Stimulated activated CD8-positive, alpha-beta memory T cell treated with anti-CD3 and anti-CD28 coated beads, Interleukin-7, amount 100 ng/mL, for 24 hours (primary cell): Measurements from ENCODE around the gene CCDC136.

ENCODE experiments used
- DNase-seq: peaks from one replicate; pipeline ENCODE4 v3.0.0-alpha.2; 2020; ENCODE audit warnings: low read depth

Gene CCDC136

DNA sequence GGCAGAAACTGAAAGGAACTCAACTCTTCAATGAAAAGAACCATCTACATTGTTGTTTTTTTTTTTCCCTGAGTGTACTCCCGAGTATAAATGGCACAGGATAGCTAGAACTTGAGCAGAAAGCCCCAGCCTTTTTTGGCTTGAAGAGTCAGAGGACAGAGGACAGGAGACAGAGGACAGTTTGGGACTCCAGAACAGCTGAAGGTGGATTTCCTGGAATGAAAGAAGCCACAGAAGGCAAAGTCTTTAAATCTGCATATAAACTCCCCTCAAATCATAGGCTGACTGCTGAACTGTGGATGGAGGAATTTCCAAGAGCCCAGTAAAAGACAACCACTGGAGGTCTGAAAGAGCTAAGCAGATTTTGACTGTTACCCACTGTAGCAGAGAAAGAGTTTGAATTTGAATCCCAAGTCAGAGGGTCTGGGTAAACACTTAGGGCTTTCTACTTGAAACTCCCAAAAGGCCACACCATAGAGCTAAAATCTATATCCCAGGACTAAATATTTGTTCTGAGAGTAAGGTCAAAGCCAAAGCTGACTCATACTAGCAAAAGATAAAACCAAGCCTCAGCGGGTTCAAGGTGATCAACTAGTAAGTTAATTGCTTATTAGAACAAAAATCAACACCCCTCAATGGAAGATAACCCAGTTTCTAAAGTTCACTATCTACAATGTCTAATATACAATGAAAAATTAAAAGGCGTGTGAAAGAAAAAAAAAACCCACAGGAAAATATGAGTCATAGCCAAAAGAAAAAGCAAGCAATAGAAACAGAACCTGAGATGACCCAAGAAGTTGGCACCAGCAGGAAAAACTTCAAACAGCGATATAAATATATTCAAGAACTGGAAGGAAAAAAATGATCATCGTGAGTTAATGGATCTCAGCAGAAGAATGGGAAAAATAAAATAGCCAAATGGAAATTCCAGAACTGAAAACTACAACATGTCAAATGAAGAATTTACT lies 14.3 kb upstream of the CCDC136 start:
- no peak for DNase-seq

GRCh38 chr7:128778946-128779345 lies 12.8 kb upstream of the CCDC136 start:
- no peak for DNase-seq

GRCh38 chr7:128781126-128781525 lies 10.6 kb upstream of the CCDC136 start:
- no peak for DNase-seq

DNA sequence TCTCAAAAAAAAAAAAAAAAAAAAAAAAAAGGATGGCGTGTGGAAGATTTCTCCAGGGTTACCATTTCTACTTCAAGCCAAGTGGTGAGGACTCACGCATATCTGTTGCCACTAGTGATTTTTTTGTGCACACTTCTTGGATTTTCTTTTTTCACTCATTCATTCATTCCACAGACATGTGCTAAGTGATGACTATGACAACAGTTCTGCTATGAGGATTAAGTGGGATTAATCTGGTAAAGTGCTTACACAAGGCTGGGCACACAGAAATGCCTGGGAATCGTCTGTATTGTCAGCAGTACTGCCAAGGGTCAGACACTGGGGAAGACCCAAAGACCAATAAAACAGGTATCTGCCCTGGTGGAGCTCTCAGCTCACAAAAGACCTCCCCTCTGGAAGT lies 9.9 kb upstream of the CCDC136 start:
- no peak for DNase-seq

DNA sequence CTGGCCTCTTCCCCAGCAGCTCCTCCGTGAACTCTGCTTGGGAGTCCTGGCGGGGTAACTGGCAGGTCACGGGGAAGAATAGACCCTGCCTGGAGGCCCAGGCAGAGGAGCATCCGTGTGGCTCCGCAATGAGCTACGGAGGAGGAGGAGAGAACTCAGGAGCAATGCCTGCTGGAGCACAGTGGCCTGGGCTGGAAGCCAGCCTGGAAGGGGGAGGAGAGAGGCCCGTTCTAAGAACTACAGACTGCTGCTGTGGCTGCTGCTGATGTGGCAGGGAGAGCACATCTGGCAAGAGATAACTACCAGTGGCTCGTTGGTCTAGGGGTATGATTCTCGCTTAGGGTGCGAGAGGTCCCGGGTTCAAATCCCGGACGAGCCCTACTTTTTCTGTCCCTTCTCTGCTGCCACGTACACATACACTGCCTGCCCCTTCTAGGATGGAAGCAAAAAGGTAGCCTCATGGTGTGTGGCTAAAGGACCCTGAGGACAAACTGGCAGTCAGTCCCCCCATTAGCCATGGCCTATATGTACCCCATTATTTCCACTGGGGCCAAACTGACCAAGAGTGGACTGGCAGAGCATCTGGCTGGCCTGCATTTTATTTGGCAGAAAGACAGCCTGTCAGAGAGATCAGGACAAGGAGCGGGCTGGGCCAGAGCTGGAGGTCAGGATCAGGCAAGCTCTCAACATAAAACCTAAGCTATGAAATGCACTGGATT lies 8.5 kb upstream of the CCDC136 start:
- no peak for DNase-seq

DNA sequence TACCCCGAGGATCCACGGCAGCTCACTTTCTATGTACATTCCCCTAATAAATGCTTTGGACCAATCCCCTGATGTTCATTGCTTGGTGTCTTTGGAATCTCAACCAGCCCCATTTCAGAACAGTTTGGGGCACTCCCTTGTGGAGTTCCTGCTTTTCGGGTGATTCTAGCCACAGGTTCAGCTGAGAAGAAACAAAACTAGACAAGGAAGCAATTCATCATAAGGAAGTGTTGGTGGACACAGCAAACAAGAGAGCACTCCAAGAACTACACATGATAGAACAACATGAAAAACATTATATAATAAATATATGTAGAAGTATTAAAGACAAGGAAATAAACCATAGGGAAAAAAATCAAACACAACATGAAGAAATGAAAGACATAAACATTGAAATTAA lies 6.0 kb upstream of the CCDC136 start:
- no peak for DNase-seq

DNA sequence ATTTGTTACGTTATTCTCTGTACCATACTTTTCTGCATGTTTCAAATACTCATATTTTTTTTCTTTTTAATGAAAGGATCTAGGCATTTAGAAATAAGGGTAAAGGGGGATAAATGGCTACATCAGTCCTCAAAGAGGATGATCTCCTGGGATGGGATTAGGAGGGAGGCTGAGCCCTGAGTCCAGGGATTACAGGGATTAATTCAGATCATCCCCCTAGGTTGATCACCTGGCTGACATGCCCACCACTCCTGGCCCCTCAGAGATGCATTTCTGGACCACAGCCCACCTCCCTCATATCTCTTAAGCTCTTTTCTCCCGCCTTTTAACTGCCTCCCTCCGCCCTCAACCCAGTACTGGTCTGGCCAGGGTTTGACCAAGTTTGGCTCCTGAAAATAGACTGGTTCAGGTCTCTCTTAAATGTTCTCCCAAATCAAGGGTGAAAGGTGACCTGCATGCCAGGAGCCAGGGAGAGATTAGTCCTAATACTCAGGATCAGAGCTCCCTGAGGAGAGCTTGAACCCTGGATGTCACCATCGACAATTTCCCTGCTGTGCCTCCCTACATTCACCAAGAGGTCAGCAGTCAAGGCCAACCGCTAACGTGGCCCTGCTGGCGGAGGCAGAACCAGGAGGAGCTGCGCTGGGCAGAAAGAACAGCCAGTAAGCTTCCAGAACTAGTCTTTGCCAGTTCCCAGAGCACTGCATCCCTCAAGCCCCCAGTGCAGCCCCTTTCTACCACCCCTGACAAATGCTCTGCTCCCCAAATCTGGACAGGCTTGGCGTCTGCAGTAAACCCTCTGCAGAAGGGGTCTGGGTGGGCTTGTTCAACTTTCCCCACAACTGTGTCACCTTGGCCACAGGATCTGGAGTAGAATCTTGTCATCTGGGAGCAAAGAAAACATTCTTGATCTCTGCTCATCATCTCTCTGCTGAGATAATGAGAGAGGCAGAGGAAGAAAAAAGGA lies 3.0 kb upstream of the CCDC136 start:
- no peak for DNase-seq

GRCh38 chr7:128790315-128791041 lies 1.3 kb upstream of the CCDC136 start:
- no peak for DNase-seq

- no peak for DNase-seq
These were observed 182 bp downstream of the CCDC136 start for GRCh38 chr7:128791972-128792327.

GRCh38 chr7:128792471-128793180 lies 858 bp downstream of the CCDC136 start:
- DNase-seq, result no peak

GRCh38 chr7:128793181-128793547 lies 1.4 kb downstream of the CCDC136 start:
- no peak for DNase-seq

GRCh38 chr7:128794020-128794419 lies 2.3 kb downstream of the CCDC136 start:
- DNase-seq, result no peak

- no peak for DNase-seq
These were observed 2.7 kb downstream of the CCDC136 start for GRCh38 chr7:128794436-128794835.

DNA sequence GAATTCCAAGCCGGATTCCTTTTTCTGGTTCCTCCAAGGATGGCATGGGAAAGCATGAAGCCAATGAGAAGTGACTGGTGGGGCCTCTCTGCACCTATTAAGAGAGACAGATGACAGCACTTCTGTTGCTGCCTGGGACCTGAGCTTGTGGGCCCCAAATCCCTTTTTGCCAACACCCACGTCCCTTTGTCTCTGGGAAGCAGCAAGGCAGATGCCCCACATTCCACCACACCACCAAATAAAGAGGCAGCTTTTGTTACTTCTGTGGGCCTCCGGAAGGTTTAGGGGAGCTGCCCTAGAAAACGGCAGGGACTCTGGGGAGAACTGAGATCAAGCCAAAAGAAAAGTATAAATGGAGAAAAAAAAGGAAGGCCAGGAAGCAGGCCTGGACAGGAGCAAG lies 3.4 kb downstream of the CCDC136 start:
- DNase-seq, result no peak

GRCh38 chr7:128796327-128796726 lies 4.6 kb downstream of the CCDC136 start:
- no peak for DNase-seq

DNA sequence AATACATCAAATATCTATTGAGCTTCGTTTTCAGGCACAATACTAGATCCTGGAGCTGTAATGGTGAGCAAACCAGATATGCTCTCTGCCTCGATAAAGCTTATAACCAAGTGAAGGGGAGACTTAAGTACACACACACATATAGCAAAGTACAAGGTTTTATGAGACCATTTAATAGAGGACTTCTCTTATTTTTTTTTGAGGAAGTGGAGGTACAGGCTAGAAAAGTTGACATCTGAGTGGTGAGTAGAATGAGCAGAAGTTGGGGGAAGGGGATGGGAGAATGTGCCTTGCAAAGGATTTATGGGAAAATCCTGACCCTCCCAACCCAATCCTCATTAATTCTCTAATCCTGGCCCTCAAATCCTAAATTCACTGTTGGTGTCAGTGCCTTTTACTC lies 7.7 kb downstream of the CCDC136 start:
- DNase-seq, result no peak

DNA sequence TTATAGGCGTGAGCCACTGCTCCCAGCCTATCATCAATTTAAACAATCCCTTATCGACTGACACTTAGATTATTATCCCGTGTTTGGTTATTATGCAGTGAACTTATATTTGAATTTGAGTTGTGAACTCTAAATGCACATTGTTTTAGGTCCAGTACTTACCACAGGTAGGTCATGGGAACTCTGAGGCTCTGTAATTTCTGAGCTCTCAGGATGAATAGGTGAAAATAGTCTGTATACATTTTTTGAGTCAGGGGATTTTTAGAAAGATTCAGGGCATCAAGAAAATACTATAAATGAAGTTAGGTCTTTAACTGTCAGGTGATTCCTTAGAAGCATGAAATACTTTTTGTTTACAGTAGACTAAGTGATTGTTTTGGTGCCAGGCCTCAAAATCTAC lies 8.8 kb downstream of the CCDC136 start:
- DNase-seq, result no peak

DNA sequence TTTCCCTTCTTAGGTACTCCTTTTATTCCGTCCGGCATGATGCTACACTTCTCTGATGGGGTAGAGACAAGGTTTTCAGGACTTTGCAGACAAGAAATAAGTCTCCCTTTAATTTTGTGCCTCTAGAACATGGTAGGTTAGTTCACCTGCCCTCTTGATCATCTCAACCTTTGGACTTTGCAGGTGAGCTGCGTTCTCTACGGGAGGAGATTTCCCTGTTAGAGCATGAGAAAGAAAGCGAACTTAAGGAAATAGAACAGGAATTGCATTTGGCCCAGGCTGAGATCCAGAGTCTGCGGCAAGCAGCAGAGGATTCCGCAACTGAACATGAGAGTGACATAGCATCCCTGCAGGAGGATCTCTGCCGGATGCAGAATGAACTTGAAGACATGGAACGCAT lies 9.2 kb downstream of the CCDC136 start:
- DNase-seq, result no peak

GRCh38 chr7:128801667-128802418 lies 10.1 kb downstream of the CCDC136 start:
- DNase-seq, result no peak

GRCh38 chr7:128804484-128804883 lies 12.7 kb downstream of the CCDC136 start:
- DNase-seq, result no peak
